Trophoblast cell (in vitro differentiated cells and primary cell): Measurements from ENCODE around the gene FLT3.
A peak's percentile ranks its signal among the peaks of the same experiment; 100 is the strongest.
"Not testable (repeated sequence)": the region's sequence is repeated elsewhere in the genome, so short reads cannot be mapped to it uniquely, and the experiment has no call there.

Source experiments
- DNase-seq, 2 donors: peaks; one replicate each; pipeline ENCODE4 v3.0.0-alpha.2; 2016
- H2AFZ ChIP-seq: 2 replicates; pipeline ENCODE4 v1.6.1; 2013; ENCODE audit warnings: low read length, moderate library complexity, mild to moderate bottlenecking; ENCODE audit not compliant: insufficient read depth, poor library complexity
- H2AK5ac ChIP-seq: 2 replicates; pipeline ENCODE4 v1.6.1; 2013; ENCODE audit warnings: mild to moderate bottlenecking, low read length
- H2BK120ac ChIP-seq: 2 replicates; pipeline ENCODE4 v1.6.1; 2013; ENCODE audit warnings: low read length, mild to moderate bottlenecking, moderate library complexity; ENCODE audit not compliant: insufficient read depth, poor library complexity
- H2BK12ac ChIP-seq: 2 replicates; pipeline ENCODE4 v1.6.1; 2013; ENCODE audit warnings: mild to moderate bottlenecking, low read length, moderate library complexity
- H2BK5ac ChIP-seq: 2 replicates; pipeline ENCODE4 v1.6.1; 2013; ENCODE audit warnings: low read length, low read depth, moderate library complexity, mild to moderate bottlenecking; ENCODE audit not compliant: poor library complexity
- H3K14ac ChIP-seq: 2 replicates; pipeline ENCODE4 v1.6.1; 2013; ENCODE audit warnings: mild to moderate bottlenecking, low read length
- H3K18ac ChIP-seq: 2 replicates; pipeline ENCODE4 v1.6.1; 2013; ENCODE audit warnings: mild to moderate bottlenecking, low read length
- H3K23ac ChIP-seq: 2 replicates; pipeline ENCODE4 v1.6.1; 2013; ENCODE audit warnings: low read length
- H3K27ac ChIP-seq: 2 replicates; pipeline ENCODE4 v1.5.1; 2013; ENCODE audit warnings: low read depth, mild to moderate bottlenecking, inconsistent platforms, low read length, moderate library complexity
- H3K27me3 ChIP-seq: 2 replicates; pipeline ENCODE4 v1.6.1; 2013; ENCODE audit warnings: inconsistent platforms, mild to moderate bottlenecking, low read length, moderate library complexity; ENCODE audit not compliant: insufficient read depth
- H3K36me3 ChIP-seq, 2 experiments: 1 replicate in 1 of 2; 2 replicates in 1 of 2; pipeline ENCODE4 v1.6.1; 2013; ENCODE audit warnings: low read length in 2 of 2, mild to moderate bottlenecking in 2 of 2, moderate library complexity in 1 of 2; ENCODE audit not compliant: insufficient read depth in 2 of 2, control insufficient read depth in 1 of 2
- H3K4ac ChIP-seq: 2 replicates; pipeline ENCODE4 v1.6.1; 2013; ENCODE audit warnings: low read depth, mild to moderate bottlenecking, low read length, moderate library complexity
- H3K4me1 ChIP-seq, 2 experiments: 1 replicate in 1 of 2; 2 replicates in 1 of 2; pipeline ENCODE4 v1.6.1; 2013; ENCODE audit warnings: low read length in 2 of 2, mild to moderate bottlenecking in 2 of 2, moderate library complexity in 1 of 2; ENCODE audit not compliant: insufficient read depth in 2 of 2, control insufficient read depth in 1 of 2
- H3K4me2 ChIP-seq: 2 replicates; pipeline ENCODE4 v1.6.1; 2013; ENCODE audit warnings: inconsistent platforms, mild to moderate bottlenecking, low read length, moderate library complexity
- H3K4me3 ChIP-seq: 2 replicates; pipeline ENCODE4 v1.5.1; 2013; ENCODE audit warnings: mild to moderate bottlenecking, low read depth, low read length, inconsistent platforms
- H3K79me1 ChIP-seq: one replicate; pipeline ENCODE4 v1.6.1; 2013; ENCODE audit warnings: low read length
- H3K79me2 ChIP-seq: 2 replicates; pipeline ENCODE4 v1.6.1; 2013; ENCODE audit warnings: low read length, mild to moderate bottlenecking; ENCODE audit not compliant: control insufficient read depth, insufficient read depth, poor library complexity
- H3K9ac ChIP-seq: 2 replicates; pipeline ENCODE4 v1.6.1; 2013; ENCODE audit warnings: mild to moderate bottlenecking, low read length
- H3K9me3 ChIP-seq: 2 replicates; pipeline ENCODE4 v1.6.1; 2013; ENCODE audit warnings: low read depth, mild to moderate bottlenecking, control low read depth, inconsistent platforms, low read length; ENCODE audit not compliant: insufficient read depth
- H4K12ac ChIP-seq: 2 replicates; pipeline ENCODE4 v1.6.1; 2013; ENCODE audit warnings: low read depth, mild to moderate bottlenecking, low read length, moderate library complexity
- H4K8ac ChIP-seq: 2 replicates; pipeline ENCODE4 v1.6.1; 2013; ENCODE audit warnings: low read depth, mild to moderate bottlenecking, low read length, moderate library complexity
- H4K91ac ChIP-seq: one replicate; pipeline ENCODE4 v1.6.1; 2013; ENCODE audit warnings: low read depth, mild to moderate bottlenecking, low read length, moderate library complexity
- WGBS: extraction: QIAGEN DNeasy Blood & Tissue Kit; methylation state at CpG from one replicate; pipeline ENCODE4 v1.1.7; 2013; ENCODE audit warnings: missing lambda C conversion rate; ENCODE audit not compliant: insufficient read length, insufficient coverage; ENCODE audit errors: extremely low coverage; 5-methylcytosine and 5-hydroxymethylcytosine counted together

FLT3 gene

DNA sequence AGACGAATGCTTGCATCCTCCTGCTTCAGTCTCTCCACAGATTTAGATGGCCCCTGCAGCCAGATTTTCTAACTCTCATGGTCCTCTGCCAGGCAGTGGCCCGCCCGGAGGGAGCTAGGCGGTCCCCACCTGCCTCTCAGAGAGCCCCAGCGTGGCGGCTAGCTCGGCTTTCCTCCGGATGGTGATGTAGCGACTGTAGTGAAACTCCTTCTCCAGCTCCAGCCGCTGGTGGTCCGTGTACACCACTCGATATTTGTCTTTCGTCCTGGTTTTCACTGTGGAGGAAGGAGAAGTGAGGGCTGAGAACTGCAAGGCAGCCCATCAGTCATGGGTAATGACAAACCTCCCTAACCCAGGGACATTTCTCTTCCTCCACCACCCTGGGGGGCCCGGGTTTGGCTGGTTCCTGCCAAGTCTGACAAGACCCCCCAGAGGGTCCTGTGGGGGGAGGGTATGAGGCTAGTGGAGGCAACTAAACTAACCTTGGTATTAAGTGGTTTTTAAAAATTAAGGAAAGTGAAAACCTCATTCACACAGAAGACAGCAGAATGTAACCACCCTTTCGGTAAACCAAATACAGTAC lies 135.5 kb downstream of the FLT3 start:
- Histone ChIP-seq H4K12ac (no peak overlapping the region), H3K79me2 (no peaks in the 10 kb centered on the region), H2BK12ac (no peak overlapping the region), H4K91ac (no peak overlapping the region), H3K4me1 (peaks cover 48 to 50% of the 10 kb centered on the region in 2 experiments), H3K4me3 (no peak overlapping the region), H2BK120ac (no peak overlapping the region), H2AK5ac (no peak overlapping the region), H3K4me2 (no peak overlapping the region), H3K9ac (no peak overlapping the region), H3K36me3 (peaks cover 0 to 2% of the 10 kb centered on the region in 2 experiments), H3K4ac (no peak overlapping the region), H3K14ac (no peak overlapping the region), H2BK5ac (no peak overlapping the region), H4K8ac (no peak overlapping the region), H3K23ac (no peak overlapping the region), H2AFZ (no peak overlapping the region), H3K18ac (no peak overlapping the region), H3K27me3 (peaks cover 41% of the 10 kb centered on the region), H3K27ac (no peak overlapping the region), H3K9me3 (peaks cover 3% of the 10 kb centered on the region), H3K79me1 (peaks cover 6% of the 10 kb centered on the region)
- DNase-seq: no peak
- WGBS: no CpG with 5 or more reads among the region's 15 CpGs

GRCh38 chr13:27964206-27964605 lies 136.2 kb downstream of the FLT3 start:
- Histone ChIP-seq H3K27me3 (peaks cover 39% of the 10 kb centered on the region), H3K4me1 (peaks cover 48 to 50% of the 10 kb centered on the region in 2 experiments)
- H3K27ac ChIP-seq, H3K18ac ChIP-seq, H3K4me2 ChIP-seq, H2BK120ac ChIP-seq, H2BK12ac ChIP-seq, H3K36me3 ChIP-seq, H2BK5ac ChIP-seq, H3K79me2 ChIP-seq, H3K79me1 ChIP-seq, H3K14ac ChIP-seq, H4K8ac ChIP-seq, DNase-seq, H3K9ac ChIP-seq, H2AK5ac ChIP-seq, H2AFZ ChIP-seq, H3K4ac ChIP-seq, H3K9me3 ChIP-seq, H3K23ac ChIP-seq, H4K91ac ChIP-seq, H3K4me3 ChIP-seq, H4K12ac ChIP-seq: not testable (repeated sequence)
- WGBS: no CpG with 5 or more reads among the region's 13 CpGs

DNA sequence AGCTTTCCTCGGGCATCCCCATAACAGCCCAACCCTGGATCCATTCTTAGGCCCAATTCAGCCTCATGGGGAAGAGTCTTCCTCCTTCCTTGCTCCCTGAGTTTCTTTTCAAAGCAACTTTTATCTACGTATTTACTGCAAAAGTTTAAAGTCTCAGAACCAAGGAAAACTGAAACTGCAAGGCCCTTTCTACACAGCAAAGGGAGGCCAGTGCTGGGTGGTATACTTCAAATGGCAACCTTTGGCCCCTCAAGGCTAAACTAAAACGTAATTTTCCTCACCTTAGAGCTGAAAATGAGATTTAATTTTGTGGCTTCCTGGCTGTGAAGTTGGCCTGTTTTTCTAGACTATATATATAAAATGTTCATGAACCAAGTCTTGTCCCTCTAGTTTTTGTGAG lies 136.9 kb downstream of the FLT3 start:
- Histone ChIP-seq H3K4me3 (no peak overlapping the region), H3K27ac (no peak overlapping the region), H2BK12ac (no peak overlapping the region), H3K4ac (no peak overlapping the region), H3K9me3 (no peaks in the 10 kb centered on the region), H3K9ac (no peak overlapping the region), H4K91ac (no peak overlapping the region), H4K12ac (no peak overlapping the region), H3K14ac (no peak overlapping the region), H2AK5ac (no peak overlapping the region), H3K79me2 (no peaks in the 10 kb centered on the region), H2BK120ac (no peak overlapping the region), H3K4me1 (peaks cover 43 to 46% of the 10 kb centered on the region in 2 experiments), H3K23ac (no peak overlapping the region), H3K18ac (no peak overlapping the region), H3K79me1 (peaks cover 5% of the 10 kb centered on the region), H3K4me2 (no peak overlapping the region), H3K27me3 (peaks cover 36% of the 10 kb centered on the region), H3K36me3 (peaks cover 0 to 2% of the 10 kb centered on the region in 2 experiments), H4K8ac (no peak overlapping the region), H2AFZ (no peak overlapping the region), H2BK5ac (no peak overlapping the region)
- WGBS: no CpG with 5 or more reads among the region's 3 CpGs
- DNase-seq: no peak

DNA sequence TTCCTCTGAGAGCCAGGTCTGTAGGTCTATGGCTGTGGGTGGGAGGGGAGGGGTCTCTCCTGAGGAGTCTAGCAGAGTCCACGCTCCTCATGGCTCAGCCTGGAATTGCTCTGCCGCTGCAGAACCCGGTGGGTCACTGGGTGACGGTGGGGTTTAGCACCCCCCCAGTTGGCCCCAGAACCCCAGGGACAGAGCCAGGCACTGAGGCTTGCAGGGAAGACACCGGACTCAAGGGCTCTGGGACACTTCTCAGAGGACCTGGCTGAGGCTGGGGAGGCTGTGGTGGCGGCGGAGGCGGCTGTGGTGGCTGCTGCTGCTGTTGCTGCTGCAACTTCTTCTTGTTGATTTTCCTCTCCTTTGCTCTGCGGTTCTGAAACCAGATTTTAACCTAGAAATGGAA lies 137.4 kb downstream of the FLT3 start:
- peaks cover 31% of the 10 kb centered on the region for H3K27me3 ChIP-seq
- no CpG with 5 or more reads among the region's 9 CpGs for WGBS
- no peak overlapping the region for H3K27ac ChIP-seq
- no peak overlapping the region for H3K9ac ChIP-seq
- peak overlapping the region; percentile 49 for H3K4me2 ChIP-seq
- H2BK12ac ChIP-seq: no peak overlapping the region
- H3K36me3 ChIP-seq: peaks cover 0 to 2% of the 10 kb centered on the region in 2 experiments
- no peaks in the 10 kb centered on the region for H3K79me2 ChIP-seq
- H4K12ac ChIP-seq: no peak overlapping the region
- no peak overlapping the region for H4K91ac ChIP-seq
- no peak overlapping the region for H3K23ac ChIP-seq
- H3K9me3 ChIP-seq: no peaks in the 10 kb centered on the region
- H2BK5ac ChIP-seq: no peak overlapping the region
- no peak overlapping the region for H2AFZ ChIP-seq
- no peak overlapping the region for H4K8ac ChIP-seq
- peak overlapping the region; percentile 5 for H2AK5ac ChIP-seq
- H2BK120ac ChIP-seq: no peak overlapping the region
- H3K4ac ChIP-seq: no peak overlapping the region
- no peak for DNase-seq
- peaks cover 5% of the 10 kb centered on the region for H3K79me1 ChIP-seq
- H3K18ac ChIP-seq: no peak overlapping the region
- no peak overlapping the region for H3K4me3 ChIP-seq
- H3K4me1 ChIP-seq: peaks cover 38 to 42% of the 10 kb centered on the region in 2 experiments
- H3K14ac ChIP-seq: no peak overlapping the region
